Measurements from ENCODE around the gene GP5.

The GP5 gene

GRCh38 chr3:194383276-194383940, 15.7 kb downstream of the GP5 start:
- TF ChIP-seq CTCF (IDR thresholded peaks at IDR 0.05; ENCODE audit: borderline replicate concordance, control extremely low read depth, extremely low read depth, insufficient read depth, missing control alignments) = no peak
- in situ Hi-C loops (cut with MboI; ENCODE audit: low sequenced_read_pairs, unreplicated experiment) = no loop called here
- DNase-seq (ENCODE audit: low spot score) = no peak

GRCh38 chr3:194382892-194383223, 16.2 kb downstream of the GP5 start:
- DNase-seq (ENCODE audit: low spot score) = no peak
- TF ChIP-seq CTCF (IDR thresholded peaks at IDR 0.05; ENCODE audit: borderline replicate concordance, control extremely low read depth, extremely low read depth, insufficient read depth, missing control alignments) = no peak
- in situ Hi-C loops (cut with MboI; ENCODE audit: low sequenced_read_pairs, unreplicated experiment) = no loop called here

GRCh38 chr3:194382196-194382891, 16.7 kb downstream of the GP5 start:
- TF ChIP-seq CTCF (IDR thresholded peaks at IDR 0.05; ENCODE audit: borderline replicate concordance, control extremely low read depth, extremely low read depth, insufficient read depth, missing control alignments) = no peak
- in situ Hi-C loops (cut with MboI; ENCODE audit: low sequenced_read_pairs, unreplicated experiment) = no loop called here
- no peak for DNase-seq (ENCODE audit: low spot score)

- no peak for DNase-seq (ENCODE audit: low spot score)
- no peak for TF ChIP-seq CTCF (IDR thresholded peaks at IDR 0.05; ENCODE audit: borderline replicate concordance, control extremely low read depth, extremely low read depth, insufficient read depth, missing control alignments)
- in situ Hi-C loops (cut with MboI; ENCODE audit: low sequenced_read_pairs, unreplicated experiment) = no loop called here
Measured at GRCh38 chr3:194381460-194381875, 17.6 kb downstream of the GP5 start.

- no peak for DNase-seq (ENCODE audit: low spot score)
- in situ Hi-C loops (cut with MboI; ENCODE audit: low sequenced_read_pairs, unreplicated experiment) = no loop called here
Measured at GRCh38 chr3:194380326-194380725, 18.7 kb downstream of the GP5 start.

GRCh38 chr3:194379651-194380050, 19.4 kb downstream of the GP5 start:
- in situ Hi-C loops (cut with MboI; ENCODE audit: low sequenced_read_pairs, unreplicated experiment) = no loop called here
- no peak for DNase-seq (ENCODE audit: low spot score)

More at GRCh38 chr3:194380326-194380725, 18.7 kb downstream of the GP5 start:
- no peak for TF ChIP-seq CTCF (IDR thresholded peaks at IDR 0.05; ENCODE audit: borderline replicate concordance, control extremely low read depth, extremely low read depth, insufficient read depth, missing control alignments)

More at GRCh38 chr3:194379651-194380050, 19.4 kb downstream of the GP5 start:
- TF ChIP-seq CTCF (IDR thresholded peaks at IDR 0.05; ENCODE audit: borderline replicate concordance, control extremely low read depth, extremely low read depth, insufficient read depth, missing control alignments) = no peak

Measured in GM13976 (cell line).